NCI-H146 (cell line): ENCODE measurements around the gene KCTD15.

Experiments
- DNase-seq: peaks from one replicate; lab custom pipeline; 2025; lab: John Stamatoyannopoulos, UW

KCTD15 gene, protein sequence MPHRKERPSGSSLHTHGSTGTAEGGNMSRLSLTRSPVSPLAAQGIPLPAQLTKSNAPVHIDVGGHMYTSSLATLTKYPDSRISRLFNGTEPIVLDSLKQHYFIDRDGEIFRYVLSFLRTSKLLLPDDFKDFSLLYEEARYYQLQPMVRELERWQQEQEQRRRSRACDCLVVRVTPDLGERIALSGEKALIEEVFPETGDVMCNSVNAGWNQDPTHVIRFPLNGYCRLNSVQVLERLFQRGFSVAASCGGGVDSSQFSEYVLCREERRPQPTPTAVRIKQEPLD

GRCh38 chr19:33796164-33796875, at the start of gene KCTD15:
TSS of gene KCTD15 (plus strand) at chr19:33796870. CDS start at chr19:33800455, 3,585 bp downstream.
- DNase-seq: peak; percentile 24

DNA sequence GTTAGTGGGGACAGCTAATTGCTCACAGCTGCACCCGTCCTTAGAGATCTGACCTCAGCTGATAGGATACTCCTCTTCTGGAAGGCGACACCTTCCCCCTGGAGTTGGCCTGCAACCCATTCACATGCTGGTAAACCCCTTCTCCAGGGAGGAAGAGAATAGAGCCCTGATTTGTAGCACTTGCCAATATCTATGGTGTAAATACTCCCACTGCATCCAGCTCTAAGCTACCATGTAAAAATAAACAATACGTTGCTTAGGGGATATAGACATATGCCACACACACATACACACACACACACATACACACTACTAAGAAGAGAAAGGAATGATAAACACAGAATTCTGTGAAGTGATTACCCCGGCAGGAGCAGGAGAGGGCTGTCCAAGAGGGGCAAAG, 49.4 kb upstream of the KCTD15 start:
- no peak for DNase-seq

DNA sequence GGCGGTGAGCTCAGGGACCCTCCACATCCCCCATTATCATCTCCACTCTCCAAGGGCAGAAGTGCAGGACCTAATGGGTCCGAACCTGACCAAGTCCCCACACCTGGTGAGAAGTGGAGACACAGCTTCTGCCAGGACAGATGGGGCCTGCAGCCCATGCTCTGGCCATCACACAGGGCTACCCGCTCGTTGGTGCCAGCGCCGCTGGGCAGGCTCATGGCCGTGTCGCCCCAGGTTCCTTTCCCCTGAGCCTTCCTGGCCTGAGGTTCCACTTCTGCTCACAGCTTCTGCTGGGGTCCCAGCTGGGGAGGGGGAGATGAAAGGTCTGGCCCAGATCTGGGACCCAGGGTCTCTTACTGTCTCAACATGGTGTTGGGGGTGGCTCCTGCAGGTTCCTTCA, 48.4 kb upstream of the KCTD15 start:
- no peak for DNase-seq

DNA sequence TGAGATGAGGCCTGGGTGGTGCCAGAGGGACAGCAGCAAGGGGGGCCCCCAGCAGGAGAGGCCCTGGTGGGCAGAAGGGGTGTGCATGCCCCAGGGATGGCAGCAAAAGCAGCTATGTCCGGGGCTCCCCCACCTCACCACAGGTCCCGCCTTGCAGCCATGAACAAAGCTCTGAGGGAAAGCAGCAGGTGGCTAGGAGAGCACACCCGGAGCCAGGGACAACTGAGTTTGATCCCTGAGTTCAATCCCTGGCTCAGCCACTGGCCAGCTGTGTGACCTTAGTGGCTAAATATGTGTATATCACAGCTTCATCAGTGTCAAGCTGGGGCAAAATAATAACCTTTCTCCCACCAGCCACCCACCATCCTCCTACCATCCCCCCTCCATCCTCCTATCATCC, 47.7 kb upstream of the KCTD15 start:
- no peak for DNase-seq

DNA sequence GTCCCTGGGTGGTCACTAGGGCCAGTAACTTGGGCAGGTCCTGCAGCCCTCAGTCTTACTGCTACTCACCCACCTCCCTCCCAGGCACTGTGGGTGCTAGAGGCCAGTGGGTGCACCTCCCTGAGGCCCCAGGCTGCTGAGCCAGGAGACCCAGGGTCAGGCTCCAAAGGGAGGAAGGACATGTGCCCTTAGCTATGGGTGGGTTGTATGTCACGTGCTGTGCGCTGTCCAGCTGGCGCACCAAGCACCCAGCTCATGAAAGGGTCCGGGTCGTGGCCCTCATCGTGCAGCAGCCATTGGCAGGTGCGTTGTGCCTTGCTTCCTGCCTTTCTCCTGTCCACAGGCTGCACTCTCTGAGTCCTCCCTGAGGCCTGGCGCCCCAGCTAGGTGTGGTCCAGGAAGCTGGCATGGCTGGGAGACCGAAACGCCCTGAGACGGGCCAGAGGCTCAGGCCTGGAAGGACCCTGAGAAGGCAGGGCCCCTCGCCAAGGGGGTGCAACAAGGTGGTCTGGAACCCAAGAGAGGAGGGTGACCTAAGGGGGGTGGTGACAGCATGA, 47.0 kb upstream of the KCTD15 start:
- no peak for DNase-seq

DNA sequence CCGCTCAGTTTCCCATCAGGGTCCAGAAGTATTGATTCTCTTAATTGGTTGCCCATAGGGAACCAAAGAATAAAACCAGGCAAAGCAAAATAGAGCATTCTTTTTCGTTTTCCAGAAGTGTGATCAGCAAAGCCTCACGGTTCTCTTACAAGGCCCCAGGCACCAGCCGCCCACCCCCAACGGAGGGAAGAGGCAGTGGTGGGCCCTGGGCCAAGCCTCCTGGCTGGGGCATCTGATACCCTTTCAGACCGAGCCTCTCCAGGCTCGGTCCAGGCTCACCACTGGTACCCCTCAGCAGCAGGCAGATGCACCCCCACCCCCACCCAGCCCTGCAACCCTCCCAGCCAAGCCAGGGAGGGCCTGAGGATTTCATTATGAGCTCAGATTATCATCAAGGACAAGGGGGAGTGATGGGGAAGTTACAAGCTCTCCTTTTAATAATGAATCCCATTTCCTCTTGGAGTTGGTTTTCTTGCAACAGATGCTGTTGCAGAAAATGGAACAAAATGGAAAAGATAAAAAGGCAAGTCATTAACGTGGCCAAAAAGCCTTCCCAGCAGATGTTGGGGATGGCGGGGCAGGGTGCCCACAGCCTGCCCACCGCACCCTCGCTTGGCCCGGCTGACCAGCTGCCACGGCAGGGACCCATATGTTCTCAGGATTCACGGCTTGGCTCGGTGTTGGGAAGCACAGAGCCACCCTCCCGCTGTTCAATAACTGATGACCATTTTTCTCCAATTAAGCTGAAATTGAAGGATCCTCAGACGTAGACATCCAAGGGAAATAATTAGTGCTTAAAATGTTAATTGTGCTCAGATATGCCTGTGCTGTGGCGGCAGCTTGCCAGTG, 45.9 kb upstream of the KCTD15 start:
- no peak for DNase-seq

- DNase-seq: no peak
These were observed 45.3 kb upstream of the KCTD15 start for GRCh38 chr19:33751436-33751770.

DNA sequence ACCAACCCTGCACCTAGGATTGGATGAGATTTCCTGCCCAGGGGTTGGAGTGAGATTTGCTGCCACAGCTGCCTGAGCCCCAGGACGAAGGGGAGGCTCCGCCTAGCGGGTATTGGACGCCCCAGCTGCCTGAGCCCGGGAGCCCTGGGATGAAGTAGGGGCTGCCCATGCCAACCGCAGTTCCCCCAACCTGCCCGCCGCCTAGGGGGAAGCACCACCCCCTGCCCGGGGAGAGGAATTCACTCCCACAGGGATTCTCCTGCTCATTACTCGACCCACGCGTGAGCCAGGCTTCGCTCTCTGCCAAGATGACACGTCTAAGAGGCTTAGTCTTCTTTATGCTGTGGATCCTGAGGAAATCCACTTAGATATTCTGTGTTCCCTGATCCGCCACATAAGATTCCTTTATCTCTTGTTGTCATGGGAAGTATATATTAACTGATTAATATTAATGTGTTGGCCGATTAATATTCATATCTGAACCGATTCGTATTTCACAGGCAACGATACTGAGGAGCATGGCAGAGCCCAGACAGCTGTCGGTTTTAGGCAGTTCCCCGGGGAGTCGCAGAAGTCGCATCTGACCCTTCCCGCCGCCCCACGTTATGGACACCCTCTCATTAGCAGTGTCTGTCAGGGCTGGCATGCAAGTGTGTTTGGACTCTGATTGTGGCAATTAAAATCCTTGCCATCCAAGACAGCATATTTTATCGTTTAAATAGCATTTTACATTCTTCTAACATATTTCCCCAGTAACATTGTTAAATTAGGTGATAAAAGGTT, 44.5 kb upstream of the KCTD15 start:
- DNase-seq: no peak

DNA sequence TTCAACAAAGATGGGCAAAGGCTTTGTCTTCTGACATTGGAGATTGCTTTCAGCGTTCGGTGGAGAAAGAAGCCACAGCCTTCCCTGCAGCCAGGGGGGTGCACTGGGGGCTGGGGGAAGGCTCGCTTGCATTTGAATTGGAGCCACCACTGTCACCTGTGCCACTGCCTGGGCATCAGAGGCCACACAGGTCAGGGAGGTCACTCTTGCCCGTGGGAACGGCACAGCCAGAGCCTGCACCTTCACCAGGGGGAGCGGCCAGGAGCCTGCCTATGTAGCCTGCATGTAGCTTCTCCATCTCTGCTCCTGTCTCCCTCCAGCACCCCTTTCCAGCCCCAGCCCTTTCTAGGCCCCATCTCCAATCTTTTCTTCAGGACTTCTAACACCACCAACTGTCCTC, 43.7 kb upstream of the KCTD15 start:
- no peak for DNase-seq

DNA sequence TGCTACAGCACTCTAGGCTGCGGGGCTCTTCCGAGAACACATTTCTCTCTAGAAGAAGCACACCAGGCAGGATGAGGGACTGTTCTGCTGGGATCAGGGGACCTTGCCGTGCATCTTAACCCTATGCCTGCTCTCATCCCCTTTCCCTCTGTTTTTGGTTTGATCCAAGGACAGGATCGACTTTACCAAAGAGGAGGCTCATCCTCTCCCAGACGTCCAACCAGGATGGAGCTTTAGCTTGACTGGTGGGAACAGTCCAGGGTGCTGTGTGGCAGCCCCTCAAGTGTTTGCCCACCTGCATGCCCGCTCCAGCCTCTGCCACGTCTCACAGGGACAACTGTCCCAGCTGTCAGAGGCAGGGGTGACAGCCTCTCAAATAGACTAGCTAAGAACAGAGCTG, 42.3 kb upstream of the KCTD15 start:
- DNase-seq: no peak

DNA sequence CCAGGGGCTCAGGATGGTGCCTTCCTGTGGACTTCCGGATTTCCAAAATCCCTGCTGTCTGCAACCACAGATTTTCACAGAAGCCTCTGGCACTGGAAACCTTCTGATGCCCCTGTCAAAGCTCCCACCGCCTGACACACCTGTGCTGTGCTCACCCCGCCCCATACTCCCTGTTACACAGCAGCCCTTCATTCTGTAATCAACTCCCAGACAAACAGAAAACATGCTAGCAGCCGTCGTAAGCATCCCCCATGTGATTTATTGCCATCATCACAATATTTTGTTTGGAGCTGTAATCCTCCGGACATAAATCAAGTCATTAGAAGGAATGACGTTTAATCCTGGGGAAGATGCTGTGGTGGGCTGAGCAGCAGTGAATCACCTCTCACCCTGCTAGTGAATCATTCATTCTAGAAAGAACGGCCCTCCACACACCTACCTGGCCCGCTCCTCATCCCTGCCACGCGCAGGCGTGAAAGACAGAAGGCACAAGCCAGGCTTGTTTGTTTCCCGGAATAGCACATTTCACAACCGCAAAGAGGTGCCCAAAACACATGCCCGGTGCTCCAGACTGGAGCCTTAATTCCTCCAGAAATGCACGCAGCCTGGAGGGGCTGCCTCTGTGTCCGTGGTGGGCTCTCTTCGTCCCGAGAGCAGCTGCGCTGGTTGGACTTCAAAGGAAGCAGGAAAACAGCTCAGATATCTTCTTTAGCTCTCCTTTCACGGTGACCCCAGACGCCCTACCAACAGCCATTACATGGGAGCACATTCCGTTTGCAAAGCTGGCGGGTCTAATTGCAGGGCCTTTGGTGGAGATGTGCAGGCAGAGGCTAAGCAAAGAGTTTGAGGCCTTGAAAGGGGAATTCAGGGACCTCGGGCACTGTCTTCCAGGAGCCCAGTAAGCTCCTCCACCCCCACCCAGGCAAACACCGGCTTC, 41.3 kb upstream of the KCTD15 start:
- DNase-seq: no peak

DNA sequence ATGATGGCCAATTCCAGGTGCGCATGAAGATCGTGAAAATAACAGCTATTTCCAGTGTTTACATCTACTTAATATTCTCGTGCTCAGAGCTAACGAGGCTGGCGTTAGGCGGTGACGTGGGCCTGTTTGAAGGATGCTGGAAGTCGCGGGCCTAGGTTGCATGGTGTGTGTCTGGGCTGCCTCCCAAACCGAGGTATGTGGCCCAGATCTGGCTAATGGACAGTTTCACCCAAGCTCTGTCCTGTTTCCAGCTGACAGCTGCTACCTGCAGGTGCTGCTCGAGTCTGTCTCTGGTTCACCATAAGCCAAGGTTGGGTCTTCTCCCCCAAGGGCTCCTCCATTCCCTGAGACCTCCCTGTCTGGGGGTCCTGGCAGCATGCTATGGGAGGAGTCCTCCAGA, 40.5 kb upstream of the KCTD15 start:
- no peak for DNase-seq

GRCh38 chr19:33758541-33759013, 38.1 kb upstream of the KCTD15 start:
- DNase-seq: no peak

DNA sequence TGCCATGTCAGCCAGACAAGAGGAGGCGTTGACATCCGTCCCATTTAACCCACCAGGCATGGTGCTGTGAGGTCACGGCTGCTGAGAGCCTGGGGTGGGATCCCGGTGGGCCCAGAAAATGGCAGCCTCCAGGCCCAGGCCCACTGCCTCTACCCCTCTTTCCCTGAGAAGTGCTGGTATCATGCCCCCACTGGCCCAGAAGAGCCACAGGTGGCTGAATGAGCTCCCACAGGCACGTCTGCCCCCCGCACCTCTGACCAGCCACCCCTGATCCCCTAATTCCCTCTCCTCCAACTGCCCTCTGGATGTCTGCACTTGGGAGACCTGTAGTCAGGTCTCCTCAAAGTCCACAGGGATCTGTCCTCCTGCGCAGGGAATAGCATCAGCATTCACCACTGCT, 37.3 kb upstream of the KCTD15 start:
- no peak for DNase-seq

DNA sequence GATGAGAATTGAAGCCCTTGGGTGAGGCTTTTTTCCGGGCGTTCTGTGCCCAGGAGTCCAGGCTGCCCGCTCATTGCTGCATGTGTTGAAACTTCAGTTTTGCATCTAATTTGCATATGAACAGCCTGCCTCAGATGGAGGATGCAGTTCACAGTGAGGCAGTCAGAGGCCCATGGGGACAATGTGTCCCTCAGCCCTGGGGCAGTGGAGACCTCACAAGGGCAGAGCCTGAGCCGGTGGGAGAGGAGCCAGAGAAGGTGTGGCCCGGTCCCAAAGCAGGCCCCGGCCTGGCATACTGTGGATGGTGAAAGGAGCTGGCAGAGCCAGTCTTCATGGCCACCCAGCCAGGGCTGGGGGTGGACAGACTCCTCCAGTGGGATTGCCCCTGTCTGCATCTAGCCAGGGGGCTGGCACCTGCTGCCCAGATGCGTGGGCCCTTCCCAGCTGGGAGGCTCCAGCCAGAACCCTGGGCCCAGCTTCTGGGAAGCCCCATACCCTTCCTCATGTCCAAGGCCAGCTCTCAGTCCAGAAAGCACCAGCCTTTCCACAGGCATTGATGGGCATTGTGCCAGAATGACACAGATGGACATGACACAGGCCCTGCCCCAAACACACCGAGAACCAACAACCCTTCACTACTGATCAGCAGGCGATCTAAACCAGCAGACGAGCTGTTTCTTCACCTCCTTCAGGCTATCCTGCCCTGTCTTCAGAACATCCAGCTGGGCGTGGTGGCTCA, 32.9 kb upstream of the KCTD15 start:
- DNase-seq: no peak

DNA sequence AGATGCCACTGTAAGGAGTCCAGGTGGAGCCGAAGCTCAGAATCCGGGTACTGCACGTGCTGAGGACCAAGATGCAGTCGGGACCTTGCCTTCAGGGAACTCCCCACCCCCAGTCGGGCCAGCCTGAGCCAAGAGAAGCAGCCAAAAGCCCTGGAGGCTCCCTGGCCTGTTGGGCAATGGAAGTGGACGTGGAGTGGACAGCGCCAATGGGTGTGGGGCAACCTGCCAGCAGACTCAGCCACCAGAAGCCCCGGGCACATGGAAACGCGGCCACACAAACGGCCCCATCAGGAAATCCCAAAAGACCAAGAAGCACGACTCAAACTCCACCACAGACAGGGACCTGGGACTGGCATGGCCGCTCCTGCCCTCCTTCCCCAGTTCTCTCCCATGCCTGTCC, 30.0 kb upstream of the KCTD15 start:
- no peak for DNase-seq

DNA sequence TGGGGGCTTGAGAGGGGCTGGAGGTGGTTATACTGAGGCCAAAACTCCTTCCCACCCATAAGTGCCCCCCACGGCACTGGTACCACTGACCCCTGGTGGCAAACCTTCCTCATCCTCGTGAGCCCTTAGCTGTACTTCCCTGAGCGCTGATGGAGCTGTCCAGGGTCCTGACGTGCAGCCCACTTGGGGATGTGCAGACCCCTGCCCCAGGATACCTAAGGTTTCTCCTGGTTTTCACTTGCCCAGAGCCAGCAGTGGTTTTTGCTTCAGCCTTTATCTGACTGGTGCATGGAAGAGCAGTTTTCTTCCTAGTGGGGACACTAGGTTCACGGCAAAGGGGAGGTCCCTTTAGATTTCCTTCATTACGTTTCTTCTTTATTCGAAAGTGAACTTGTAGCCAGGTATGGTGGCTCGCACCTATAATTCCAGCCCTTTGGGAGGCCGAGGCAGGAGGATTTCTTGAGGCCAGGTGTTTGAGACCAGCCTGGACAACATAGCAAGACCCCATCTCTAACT, 28.7 kb upstream of the KCTD15 start:
- no peak for DNase-seq

DNA sequence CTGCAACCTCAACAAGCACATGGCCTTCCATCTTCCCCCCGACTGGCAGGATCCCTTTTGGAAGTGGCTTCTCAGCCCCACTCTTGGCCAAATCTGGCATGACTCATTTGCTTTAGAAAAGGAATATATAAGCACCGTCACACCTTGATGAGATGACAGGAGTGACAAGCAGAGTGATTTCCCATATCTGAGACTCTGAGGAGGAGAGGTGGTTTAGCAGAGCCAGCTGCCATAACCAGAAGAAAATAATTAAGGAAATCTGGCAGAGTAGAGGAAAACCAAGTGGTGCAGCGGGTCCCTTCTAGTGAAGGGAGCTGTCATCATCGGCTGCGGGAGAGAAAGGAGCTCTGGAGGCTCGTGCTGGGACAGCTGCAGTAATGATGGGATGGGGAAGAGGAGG, 27.5 kb upstream of the KCTD15 start:
- no peak for DNase-seq

GRCh38 chr19:33770107-33770506, 26.6 kb upstream of the KCTD15 start:
- no peak for DNase-seq
